22Rv1 (cell line): ENCODE measurements around the gene CLEC2L.

Source experiments
- H3K27ac ChIP-seq: fragments of 450-650 bp; 2 replicates; pipeline ENCODE4 v1.5.1; 2017
- ZFX ChIP-seq: fragments of 450-650 bp; IDR thresholded peaks from 2 replicates; pipeline ENCODE4 v1.6.1; 2017; ENCODE audit warnings: antibody characterized with exemption, borderline replicate concordance
- TF ChIP-seq, protein P1 (sequence below): fragments of 450-650 bp; IDR thresholded peaks from 2 replicates; pipeline ENCODE4 v1.5.1; 2017; ENCODE audit warnings: mild to moderate bottlenecking

Gene CLEC2L

DNA sequence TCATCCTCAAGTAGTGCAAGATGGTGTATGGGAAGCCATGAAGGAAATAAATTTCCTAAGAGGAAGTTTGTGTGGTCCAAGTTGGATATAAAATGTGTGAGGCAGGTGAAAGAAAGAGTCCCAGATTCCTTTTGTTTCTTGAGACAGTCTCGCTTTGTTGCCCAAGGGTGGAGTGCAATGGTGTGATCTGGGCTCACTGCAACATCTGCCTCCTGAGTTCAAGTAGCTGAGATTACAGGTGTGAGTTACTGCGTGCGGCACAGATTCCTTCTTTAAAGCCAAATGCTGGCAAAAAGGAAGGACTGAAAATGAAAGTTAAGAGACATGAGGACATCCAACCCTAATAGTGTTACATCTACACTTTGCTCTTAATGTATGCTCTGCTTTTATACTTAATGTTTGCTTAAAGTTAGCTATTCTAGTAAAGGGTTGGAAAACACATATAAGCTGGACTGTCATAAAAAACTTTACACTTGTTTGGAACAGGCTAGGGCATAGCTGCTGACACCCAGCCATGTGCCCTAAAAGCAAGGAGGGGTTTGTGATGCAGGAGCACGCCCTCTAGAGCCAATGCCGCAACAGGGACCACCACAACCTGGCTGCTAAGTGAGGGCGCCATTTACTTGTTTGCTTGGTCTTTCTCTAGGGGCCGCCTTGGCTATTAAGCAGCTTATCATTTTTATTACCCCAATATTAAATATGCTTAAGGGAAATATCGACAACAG is 34.5 kb downstream of the CLEC2L start:
- TF ChIP-seq ZFX, result no peak
- TF ChIP-seq, protein P1, sequence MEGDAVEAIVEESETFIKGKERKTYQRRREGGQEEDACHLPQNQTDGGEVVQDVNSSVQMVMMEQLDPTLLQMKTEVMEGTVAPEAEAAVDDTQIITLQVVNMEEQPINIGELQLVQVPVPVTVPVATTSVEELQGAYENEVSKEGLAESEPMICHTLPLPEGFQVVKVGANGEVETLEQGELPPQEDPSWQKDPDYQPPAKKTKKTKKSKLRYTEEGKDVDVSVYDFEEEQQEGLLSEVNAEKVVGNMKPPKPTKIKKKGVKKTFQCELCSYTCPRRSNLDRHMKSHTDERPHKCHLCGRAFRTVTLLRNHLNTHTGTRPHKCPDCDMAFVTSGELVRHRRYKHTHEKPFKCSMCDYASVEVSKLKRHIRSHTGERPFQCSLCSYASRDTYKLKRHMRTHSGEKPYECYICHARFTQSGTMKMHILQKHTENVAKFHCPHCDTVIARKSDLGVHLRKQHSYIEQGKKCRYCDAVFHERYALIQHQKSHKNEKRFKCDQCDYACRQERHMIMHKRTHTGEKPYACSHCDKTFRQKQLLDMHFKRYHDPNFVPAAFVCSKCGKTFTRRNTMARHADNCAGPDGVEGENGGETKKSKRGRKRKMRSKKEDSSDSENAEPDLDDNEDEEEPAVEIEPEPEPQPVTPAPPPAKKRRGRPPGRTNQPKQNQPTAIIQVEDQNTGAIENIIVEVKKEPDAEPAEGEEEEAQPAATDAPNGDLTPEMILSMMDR, result no peak
- H3K27ac ChIP-seq, result no peak overlapping the region

DNA sequence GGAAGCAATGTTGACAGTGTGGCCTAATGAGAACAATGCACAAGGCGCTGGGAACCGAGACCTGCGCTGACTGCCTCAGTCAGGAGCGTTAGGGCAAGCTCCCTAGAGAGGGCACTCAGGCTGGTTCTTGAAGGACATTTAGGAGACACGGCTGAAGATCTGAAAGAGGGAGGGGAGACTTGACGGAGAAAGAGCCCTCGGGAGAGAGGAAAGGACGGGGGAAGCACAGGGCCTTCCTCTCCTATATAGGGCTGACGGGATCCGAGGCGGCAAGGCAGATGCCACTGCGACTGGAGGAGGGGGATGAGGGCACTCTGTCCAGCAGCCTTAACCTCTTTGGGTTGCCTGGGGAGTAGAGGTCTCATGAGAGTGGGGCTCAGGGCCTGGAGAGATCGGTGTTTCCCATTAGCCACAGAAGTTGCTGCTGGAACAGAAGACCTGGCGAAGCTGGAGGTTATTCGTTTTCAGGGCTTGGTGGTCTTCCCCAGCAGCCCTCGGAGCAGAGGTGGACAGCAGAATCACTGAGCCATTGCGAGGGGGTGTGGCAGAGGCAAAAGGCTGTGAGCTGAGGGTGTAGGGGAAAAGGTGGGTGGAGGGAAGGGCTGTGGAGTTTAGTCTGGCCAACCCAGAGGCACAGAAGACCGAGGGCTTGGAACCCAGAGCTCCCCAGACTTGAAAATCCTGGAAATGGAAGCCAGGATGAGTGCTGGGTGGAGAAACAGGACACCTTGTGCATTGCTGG is 36.0 kb downstream of the CLEC2L start:
- no peak overlapping the region for H3K27ac ChIP-seq
- TF ChIP-seq, protein P1, result no peak
- no peak for TF ChIP-seq ZFX

DNA sequence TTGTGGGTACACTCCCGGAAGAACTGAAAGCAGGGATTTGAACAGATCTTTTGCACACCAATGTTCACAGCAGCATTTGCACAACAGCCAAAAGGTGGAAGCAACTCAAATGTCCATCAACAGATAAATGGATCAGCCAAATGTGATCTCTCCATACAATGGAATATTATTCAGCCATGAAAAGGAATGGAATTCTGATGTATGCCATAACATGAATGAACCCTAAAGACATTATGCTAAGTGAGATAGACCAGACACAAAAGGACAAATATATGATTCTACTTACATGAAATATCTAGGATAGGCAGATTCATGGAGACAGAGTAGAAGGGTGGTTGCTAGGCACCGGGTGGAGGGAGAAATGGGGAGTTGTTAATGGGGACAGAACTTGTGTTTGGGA is 36.7 kb downstream of the CLEC2L start:
- H3K27ac ChIP-seq, result no peak overlapping the region
- TF ChIP-seq, protein P1, result no peak
- no peak for TF ChIP-seq ZFX

DNA sequence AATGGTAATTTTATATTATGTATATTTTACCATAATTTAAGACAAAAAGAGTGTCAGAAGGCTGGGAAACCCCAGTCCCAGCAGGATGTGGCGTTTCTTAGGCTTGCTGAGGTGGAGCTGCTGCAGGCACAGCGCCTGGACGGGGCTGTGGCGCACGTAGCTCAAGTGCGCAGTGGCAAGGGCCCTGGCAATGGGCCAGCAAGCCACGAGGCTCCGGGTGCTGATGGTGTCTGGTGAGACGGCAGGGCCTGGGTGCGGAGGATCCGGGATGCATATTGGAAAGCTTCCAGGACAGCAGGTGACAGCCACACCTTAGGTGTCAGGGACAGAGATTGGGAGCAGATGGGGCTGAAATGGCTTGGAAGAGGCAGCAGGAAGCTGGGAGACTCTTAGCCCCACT is 37.2 kb downstream of the CLEC2L start:
- no peak overlapping the region for H3K27ac ChIP-seq
- no peak for TF ChIP-seq ZFX
- TF ChIP-seq, protein P1, result no peak

DNA sequence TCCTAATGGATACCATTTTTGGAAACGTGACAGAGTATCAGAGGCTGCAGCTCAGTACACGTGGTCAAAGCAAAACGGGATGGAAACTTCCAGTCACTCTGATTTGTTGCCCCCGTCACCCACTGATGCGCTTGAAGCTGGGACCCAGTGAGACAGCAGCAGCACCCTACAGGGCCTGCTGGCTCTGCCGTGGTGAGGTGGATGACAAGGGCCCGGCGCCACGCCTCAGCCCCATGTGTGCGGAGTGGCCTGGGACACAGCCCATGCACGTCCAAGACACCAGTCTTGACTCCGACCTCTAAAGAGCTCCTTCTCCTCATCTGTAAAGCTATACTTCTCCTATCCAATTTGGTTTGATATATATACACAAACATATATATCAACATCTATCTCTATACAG is 39.0 kb downstream of the CLEC2L start:
- TF ChIP-seq ZFX, result no peak
- TF ChIP-seq, protein P1, result no peak
- H3K27ac ChIP-seq, result no peak overlapping the region

DNA sequence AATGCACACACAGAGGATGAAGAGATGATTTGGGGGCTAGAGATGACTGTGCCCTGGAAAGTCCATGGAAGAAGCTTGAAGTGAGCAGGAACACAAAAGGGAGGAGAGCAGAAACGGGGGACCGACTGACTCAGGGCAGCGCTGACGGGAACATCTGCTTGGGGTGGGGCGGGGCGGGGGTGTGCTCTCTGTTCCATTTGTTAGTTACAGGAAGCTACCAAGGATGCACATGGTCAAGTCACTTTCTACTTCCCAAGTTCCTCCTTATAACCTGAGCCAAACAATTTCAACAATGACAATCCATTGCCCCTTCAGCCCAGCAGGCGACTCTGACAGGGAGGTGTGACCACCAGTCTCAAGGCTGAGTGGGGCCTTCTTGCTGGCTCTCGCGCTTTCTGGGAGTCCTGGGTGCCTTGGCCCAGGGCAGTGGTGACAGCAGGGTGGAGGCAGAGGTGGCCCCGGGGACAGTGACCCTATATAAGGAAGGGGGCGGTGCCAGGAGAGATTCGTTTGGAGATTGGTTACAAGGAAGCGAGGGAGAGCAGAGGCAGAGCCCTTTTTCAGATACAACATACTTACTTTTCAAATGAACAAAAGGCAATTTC is 39.6 kb downstream of the CLEC2L start:
- no peak overlapping the region for H3K27ac ChIP-seq
- TF ChIP-seq, protein P1, result no peak
- no peak for TF ChIP-seq ZFX

DNA sequence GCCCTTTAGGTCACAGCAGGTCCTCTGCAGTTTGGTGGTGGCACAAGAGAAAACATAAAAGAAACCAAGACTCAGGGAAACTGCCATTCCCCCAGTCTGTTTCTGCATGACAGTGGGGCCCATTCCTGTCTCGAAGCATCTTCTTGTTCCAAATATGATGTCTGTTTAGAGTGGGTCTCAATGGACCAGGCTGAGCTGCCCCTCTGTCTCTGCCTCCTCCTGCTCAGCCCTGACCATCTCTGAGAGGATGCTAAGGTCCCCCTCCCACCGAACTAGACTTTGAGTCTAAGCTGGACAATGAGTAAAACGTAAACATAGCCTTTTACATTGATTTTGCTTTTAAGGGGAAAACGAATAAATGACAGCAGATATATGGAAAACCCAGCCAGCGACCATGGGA is 40.4 kb downstream of the CLEC2L start:
- no peak overlapping the region for H3K27ac ChIP-seq
- TF ChIP-seq, protein P1, result no peak
- no peak for TF ChIP-seq ZFX
